Activated CD4-positive, alpha-beta T cell treated with anti-CD3 and anti-CD28 coated beads for 36 hours (primary cell): ENCODE measurements around the gene ARHGEF5. TPM values are rescaled to one million over a fixed set of nuclear protein-coding genes. Genes with fewer than 3 reads are reported as not detected.
"Not testable (repeated sequence)": the region's sequence is repeated elsewhere in the genome, so short reads cannot be mapped to it uniquely, and the experiment has no call there.

Source experiments
- ATAC-seq: fragments of 200-7000 bp; cut with Tn5 transposase; one replicate; pipeline ENCODE4 v1.10.0; 2021; ENCODE audit warnings: mild to moderate bottlenecking, moderate library complexity
- CTCF ChIA-PET: fragments of 350-600 bp; sonication (Branson Sonifier 250); formaldehyde crosslinking; loops from one replicate; lab custom pipeline; 2021; ENCODE audit warnings: antibody characterized with exemption; lab: Charles Lee
- POLR2A ChIA-PET: fragments of 350-600 bp; sonication (Branson Sonifier 250); formaldehyde crosslinking; loops from one replicate; lab custom pipeline; 2021; ENCODE audit warnings: antibody characterized with exemption, inconsistent platforms; lab: Charles Lee
- DNase-seq: peaks from one replicate; pipeline ENCODE4 v3.0.0-alpha.2; 2020
- H3K27ac Mint-ChIP-seq: one replicate; pipeline ENCODE4 v1.8.0; 2021; ENCODE audit warnings: mixed read lengths
- H3K27me3 Mint-ChIP-seq: one replicate; pipeline ENCODE4 v1.8.0; 2021; ENCODE audit warnings: mixed read lengths
- H3K36me3 Mint-ChIP-seq: one replicate; pipeline ENCODE4 v1.8.0; 2021; ENCODE audit warnings: low read depth, mixed read lengths
- H3K4me1 Mint-ChIP-seq: one replicate; pipeline ENCODE4 v1.8.0; 2021; ENCODE audit warnings: mixed read lengths
- H3K4me3 Mint-ChIP-seq: one replicate; pipeline ENCODE4 v1.8.0; 2021; ENCODE audit warnings: mild to moderate bottlenecking, moderate library complexity, mixed read lengths
- H3K9me3 Mint-ChIP-seq: one replicate; pipeline ENCODE4 v1.8.0; 2021; ENCODE audit warnings: low read depth, mixed read lengths
- intact Hi-C, 2 experiments: fragments of 100-400 bp; cut with DNase I in 1 of 2; cut with micrococcal nuclease in 1 of 2; formaldehyde crosslinking; loops; one replicate each; pipeline versions ENCODE4 v1.14.2 to v1.15.1; 2022 to 2024; cut with DNase I, micrococcal nuclease
- total RNA-seq, 2 experiments: library from RNA; stranded (reverse); gene quantifications; one replicate each; pipeline ENCODE4 v1.2.3, GENCODE V29; 2021

Gene ARHGEF5
- total RNA-seq, 2 experiments from 2014 or later = 14.8 to 16.8 TPM

DNA sequence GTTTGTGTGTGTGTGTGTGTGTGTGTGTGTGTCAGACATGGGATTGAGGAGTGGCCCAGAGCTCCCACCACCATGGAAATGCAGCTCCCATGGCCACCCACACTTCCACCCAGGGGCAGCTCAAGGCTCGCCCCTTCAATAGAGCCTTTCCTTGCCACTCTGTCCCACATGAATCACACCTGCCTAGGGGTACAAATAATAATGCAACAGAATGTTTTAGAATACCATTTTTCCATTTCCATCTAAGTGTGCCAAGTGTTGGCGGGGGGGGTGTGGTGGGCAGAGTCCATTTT is 23.3 kb upstream of the ARHGEF5 start:
- DNase-seq, POLR2A ChIA-PET, CTCF ChIA-PET, H3K4me3 Mint-ChIP-seq, H3K4me1 Mint-ChIP-seq, ATAC-seq, H3K27me3 Mint-ChIP-seq, H3K9me3 Mint-ChIP-seq, H3K36me3 Mint-ChIP-seq, H3K27ac Mint-ChIP-seq: not testable (repeated sequence)
- intact Hi-C loops = loop anchor here in 1 of 2 experiments (10.0 kb wide), 1 partner anchor 63 kb away; no protein-coding TSS in a partner anchor

DNA sequence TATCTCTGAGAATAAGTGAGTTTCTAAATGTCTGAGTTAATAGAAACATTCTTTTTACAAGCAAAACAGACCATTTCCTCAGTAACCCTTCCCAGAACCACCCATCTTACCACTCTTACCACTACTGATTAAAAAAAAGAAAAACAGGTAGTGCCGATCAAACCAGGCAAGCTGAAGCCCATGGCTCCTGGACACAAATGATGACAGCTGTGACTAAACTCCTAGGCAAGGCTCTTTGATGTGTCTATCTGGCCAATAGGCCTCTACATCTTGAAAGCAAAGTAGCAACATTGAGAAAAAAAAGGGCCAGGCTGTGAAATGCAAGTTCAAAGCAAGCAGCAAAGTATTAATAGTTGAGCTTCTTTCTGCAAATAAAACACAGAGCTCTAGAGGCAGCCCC is 6.6 kb upstream of the ARHGEF5 start:
- H3K36me3 Mint-ChIP-seq, H3K9me3 Mint-ChIP-seq, H3K27me3 Mint-ChIP-seq, DNase-seq, intact Hi-C loops, H3K4me3 Mint-ChIP-seq, CTCF ChIA-PET, H3K4me1 Mint-ChIP-seq, POLR2A ChIA-PET, H3K27ac Mint-ChIP-seq: not testable (repeated sequence)
- ATAC-seq = peak; percentile 89

GRCh38 chr7:144351667-144352066 is 3.5 kb upstream of the ARHGEF5 start:
- POLR2A ChIA-PET, H3K27ac Mint-ChIP-seq, ATAC-seq, H3K4me1 Mint-ChIP-seq, intact Hi-C loops, H3K4me3 Mint-ChIP-seq, DNase-seq, H3K27me3 Mint-ChIP-seq, H3K9me3 Mint-ChIP-seq, CTCF ChIA-PET, H3K36me3 Mint-ChIP-seq: not testable (repeated sequence)

DNA sequence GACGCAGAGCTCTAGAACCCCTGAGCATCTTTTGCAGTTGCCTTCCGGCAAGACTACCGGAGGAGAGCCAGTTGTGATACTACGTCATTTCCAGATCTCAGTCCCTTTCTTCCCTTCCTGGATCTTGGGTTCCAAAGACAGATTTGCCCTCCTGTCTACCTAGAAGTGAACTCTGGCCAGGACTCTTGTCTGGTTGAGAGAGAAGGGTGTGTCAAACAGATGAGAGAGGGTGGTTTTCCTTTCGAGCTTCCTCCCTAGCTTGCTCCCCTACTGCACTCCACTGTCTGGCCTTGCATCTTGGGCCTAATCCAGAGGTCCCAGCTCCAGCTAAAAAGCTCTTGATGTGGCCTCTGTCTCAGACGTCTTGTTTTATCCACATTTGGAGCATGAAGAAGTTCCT is 983 bp downstream of the ARHGEF5 start:
- H3K27me3 Mint-ChIP-seq, H3K4me1 Mint-ChIP-seq, H3K36me3 Mint-ChIP-seq, H3K9me3 Mint-ChIP-seq, H3K27ac Mint-ChIP-seq, H3K4me3 Mint-ChIP-seq, POLR2A ChIA-PET, ATAC-seq, intact Hi-C loops, CTCF ChIA-PET, DNase-seq: not testable (repeated sequence)

- H3K27ac Mint-ChIP-seq, H3K36me3 Mint-ChIP-seq, H3K27me3 Mint-ChIP-seq, CTCF ChIA-PET, DNase-seq, H3K4me3 Mint-ChIP-seq, H3K4me1 Mint-ChIP-seq, ATAC-seq, POLR2A ChIA-PET, intact Hi-C loops, H3K9me3 Mint-ChIP-seq: not testable (repeated sequence)
These were observed 1.7 kb downstream of the ARHGEF5 start for GRCh38 chr7:144356860-144357259.

DNA sequence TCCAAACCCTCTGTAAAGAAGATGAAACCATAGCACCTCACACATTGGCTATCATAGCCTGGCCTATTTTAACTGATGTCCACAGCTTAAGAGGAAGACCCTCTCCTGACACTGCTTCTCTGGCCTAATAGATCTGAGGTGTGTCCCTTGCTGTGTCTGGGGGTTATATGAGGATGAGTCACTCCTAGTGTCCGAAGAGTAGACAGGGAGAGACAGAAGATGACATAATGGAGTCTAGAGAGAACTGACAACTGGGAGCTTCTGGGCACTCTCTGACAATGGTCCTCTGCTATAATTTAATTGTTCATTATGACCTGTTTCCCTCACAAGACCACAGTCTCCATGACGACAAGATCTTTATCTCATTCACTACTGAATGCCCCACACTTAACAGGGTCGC is 6.9 kb downstream of the ARHGEF5 start:
- CTCF ChIA-PET, DNase-seq, H3K36me3 Mint-ChIP-seq, POLR2A ChIA-PET, H3K4me3 Mint-ChIP-seq, intact Hi-C loops, H3K27me3 Mint-ChIP-seq, ATAC-seq, H3K27ac Mint-ChIP-seq, H3K9me3 Mint-ChIP-seq, H3K4me1 Mint-ChIP-seq: not testable (repeated sequence)

DNA sequence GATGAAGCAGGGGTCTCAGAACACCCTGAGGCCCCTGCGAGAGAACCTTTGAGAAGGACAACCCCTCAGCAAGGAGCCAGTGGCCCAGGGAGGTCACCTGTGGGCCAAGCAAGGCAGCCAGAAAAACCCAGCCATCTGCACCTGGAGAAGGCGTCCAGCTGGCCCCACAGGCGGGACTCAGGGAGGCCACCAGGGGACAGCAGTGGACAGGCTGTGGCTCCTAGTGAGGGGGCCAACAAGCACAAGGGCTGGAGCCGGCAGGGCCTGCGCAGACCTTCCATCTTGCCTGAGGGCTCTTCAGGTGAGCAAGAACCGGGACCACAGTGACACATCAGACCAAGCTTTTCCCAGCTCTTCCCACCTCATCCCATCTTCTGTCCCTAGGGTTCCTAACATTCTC is 10.3 kb downstream of the ARHGEF5 start:
- intact Hi-C loops = not testable (repeated sequence)

GRCh38 chr7:144367250-144367649 is 12.0 kb downstream of the ARHGEF5 start:
- H3K36me3 Mint-ChIP-seq, ATAC-seq, H3K27ac Mint-ChIP-seq, POLR2A ChIA-PET, DNase-seq, CTCF ChIA-PET, H3K4me1 Mint-ChIP-seq, intact Hi-C loops, H3K27me3 Mint-ChIP-seq, H3K4me3 Mint-ChIP-seq, H3K9me3 Mint-ChIP-seq: not testable (repeated sequence)

More for the DNA sequence above, 10.3 kb downstream of the ARHGEF5 start:
- H3K4me3 Mint-ChIP-seq, H3K27me3 Mint-ChIP-seq, CTCF ChIA-PET, DNase-seq, H3K27ac Mint-ChIP-seq, ATAC-seq, H3K9me3 Mint-ChIP-seq, H3K4me1 Mint-ChIP-seq, POLR2A ChIA-PET, H3K36me3 Mint-ChIP-seq: not testable (repeated sequence)

DNA sequence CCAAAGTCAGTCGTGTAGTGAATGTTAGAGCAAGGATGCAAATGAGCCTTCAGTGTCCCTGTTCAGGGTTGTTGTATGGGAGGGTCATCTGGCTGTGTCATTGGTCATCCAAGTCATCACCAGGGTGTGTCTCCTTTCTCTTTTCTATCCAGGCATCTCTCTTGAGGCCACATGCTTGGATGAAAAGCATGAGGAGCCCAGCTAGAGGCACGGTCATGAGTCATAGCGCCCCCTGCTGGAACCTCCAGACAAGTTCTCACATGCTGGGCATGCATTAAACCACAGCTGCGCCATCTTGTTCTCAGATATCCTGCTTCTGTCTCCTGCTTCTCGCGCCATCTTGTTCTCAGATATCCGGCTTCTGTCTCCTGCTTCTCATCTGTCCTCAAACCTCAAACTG is 14.0 kb downstream of the ARHGEF5 start:
- CTCF ChIA-PET, H3K4me3 Mint-ChIP-seq, DNase-seq, intact Hi-C loops, POLR2A ChIA-PET, H3K36me3 Mint-ChIP-seq, H3K27me3 Mint-ChIP-seq, H3K4me1 Mint-ChIP-seq, H3K27ac Mint-ChIP-seq, H3K9me3 Mint-ChIP-seq: not testable (repeated sequence)
- ATAC-seq = peak; percentile 71

- intact Hi-C loops = no loop called here
These were observed 23.4 kb downstream of the ARHGEF5 start for GRCh38 chr7:144378651-144379050.

DNA sequence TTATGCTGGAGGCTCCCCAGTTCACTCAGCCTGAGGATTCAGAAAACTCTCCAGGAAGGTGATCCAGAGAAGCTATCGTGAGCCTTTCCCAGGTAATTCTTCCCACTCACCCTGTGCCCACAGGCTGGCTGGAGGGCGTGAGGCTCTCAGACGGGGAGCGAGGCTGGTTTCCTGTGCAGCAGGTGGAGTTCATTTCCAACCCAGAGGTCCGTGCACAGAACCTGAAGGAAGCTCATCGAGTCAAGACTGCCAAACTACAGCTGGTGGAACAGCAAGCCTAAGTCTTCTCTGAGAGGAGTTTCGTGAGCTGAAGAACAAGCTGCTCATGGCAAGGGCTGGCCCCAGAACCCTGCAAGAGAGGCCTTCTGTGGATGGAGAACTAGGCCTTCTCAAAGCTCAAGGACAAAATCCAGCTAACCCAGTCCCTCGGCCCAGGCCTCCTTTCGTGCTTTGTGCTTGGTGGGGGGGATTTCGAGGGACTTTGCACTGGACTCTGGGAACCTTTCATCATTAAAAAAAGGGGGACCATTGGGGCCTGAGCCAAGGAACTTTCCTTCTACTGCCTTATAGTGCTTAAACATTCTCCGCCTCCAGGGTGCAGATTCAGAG is 24.7 kb downstream of the ARHGEF5 start:
- ChIA-PET POLR2A (no interaction called here), CTCF (no interaction called here)
- Mint-ChIP-seq H3K4me3 (no peak overlapping the region), H3K36me3 (peaks cover 15% of the 10 kb centered on the region), H3K4me1 (peaks cover 11% of the 10 kb centered on the region), H3K27ac (no peak overlapping the region), H3K9me3 (no peaks in the 10 kb centered on the region), H3K27me3 (no peaks in the 10 kb centered on the region)
- no peak for ATAC-seq
- no peak for DNase-seq
- intact Hi-C loops = no loop called here

More at GRCh38 chr7:144378651-144379050, 23.4 kb downstream of the ARHGEF5 start:
- no peaks in the 10 kb centered on the region for H3K27me3 Mint-ChIP-seq
- H3K4me1 Mint-ChIP-seq = no peaks in the 10 kb centered on the region
- ChIA-PET POLR2A (no interaction called here), CTCF (no interaction called here)
- no peak overlapping the region for H3K27ac Mint-ChIP-seq
- H3K9me3 Mint-ChIP-seq = no peaks in the 10 kb centered on the region
- no peak overlapping the region for H3K4me3 Mint-ChIP-seq
- DNase-seq (no peak), ATAC-seq (no peak)
- H3K36me3 Mint-ChIP-seq = peaks cover 15% of the 10 kb centered on the region

DNA sequence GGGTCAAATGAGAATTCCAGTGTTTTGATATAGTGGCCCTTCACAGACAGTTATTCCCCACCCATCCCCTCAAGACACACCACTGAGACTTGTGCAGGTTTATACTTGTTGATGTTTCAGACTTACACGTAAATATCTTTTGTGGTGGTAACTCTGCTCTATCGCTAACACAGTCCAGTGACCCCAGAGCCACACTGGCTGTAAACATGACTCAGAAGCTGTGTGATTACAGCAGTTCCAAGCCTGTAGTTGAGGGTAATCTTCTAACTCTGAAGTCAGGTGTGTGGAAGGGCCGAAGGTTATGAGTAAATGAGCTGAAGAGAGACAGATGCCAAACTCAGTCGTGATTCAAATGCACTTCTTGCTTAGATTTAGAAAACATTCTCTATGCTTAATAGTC is 28.9 kb downstream of the ARHGEF5 start:
- no peaks in the 10 kb centered on the region for H3K27me3 Mint-ChIP-seq
- peaks cover 5% of the 10 kb centered on the region for H3K36me3 Mint-ChIP-seq
- peak overlapping the region; percentile 62 for H3K27ac Mint-ChIP-seq
- ATAC-seq (peak; percentile 69), DNase-seq (no peak)
- POLR2A ChIA-PET = no interaction called here
- peaks cover 17% of the 10 kb centered on the region for H3K4me1 Mint-ChIP-seq
- intact Hi-C loops = no loop called here
- CTCF ChIA-PET = no interaction called here
- no peak overlapping the region for H3K4me3 Mint-ChIP-seq
- no peaks in the 10 kb centered on the region for H3K9me3 Mint-ChIP-seq
